Uterus (tissue), 2 donors: ENCODE results near the gene ALKBH8.

Experiments used
- POLR2A ChIP-seq, 2 donors: fragments of 450-650 bp; IDR thresholded peaks; one replicate each; pipeline ENCODE4 v1.6.1; 2016; ENCODE audit warnings: antibody characterized with exemption in 2 of 2, mild to moderate bottlenecking in 1 of 2, moderate library complexity in 1 of 2
- TF ChIP-seq, protein P1 (sequence below), 4 experiments: fragments of 200-600 bp in 2 of 4; fragments of 450-650 bp in 2 of 4; sonication (generic) in 2 of 4; IDR thresholded peaks; one replicate each; pipeline ENCODE4 v1.5.1; 2016 to 2019; ENCODE audit warnings: antibody characterized with exemption in 4 of 4, mild to moderate bottlenecking in 2 of 4, moderate library complexity in 1 of 4

DNA sequence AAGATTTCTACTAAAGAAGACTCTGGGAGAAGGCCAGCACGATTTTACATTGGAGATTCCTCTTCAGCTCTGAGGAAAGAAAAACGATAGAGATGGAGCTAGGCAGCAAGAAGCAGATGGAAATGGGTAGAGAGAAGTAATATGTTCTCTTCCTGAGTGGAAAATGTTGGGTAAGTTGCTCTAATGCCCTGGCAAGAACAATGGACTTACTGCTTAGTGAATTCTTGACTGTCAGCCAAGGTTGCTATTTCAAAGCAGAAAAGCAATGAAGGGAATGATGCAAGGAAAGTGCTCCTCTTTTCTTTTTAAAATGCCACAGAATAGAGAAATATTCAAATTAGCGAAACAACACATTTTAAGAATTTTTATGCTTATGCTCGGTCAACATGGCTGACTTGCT is 69.5 kb downstream of the ALKBH8 start:
- TF ChIP-seq, protein P1, sequence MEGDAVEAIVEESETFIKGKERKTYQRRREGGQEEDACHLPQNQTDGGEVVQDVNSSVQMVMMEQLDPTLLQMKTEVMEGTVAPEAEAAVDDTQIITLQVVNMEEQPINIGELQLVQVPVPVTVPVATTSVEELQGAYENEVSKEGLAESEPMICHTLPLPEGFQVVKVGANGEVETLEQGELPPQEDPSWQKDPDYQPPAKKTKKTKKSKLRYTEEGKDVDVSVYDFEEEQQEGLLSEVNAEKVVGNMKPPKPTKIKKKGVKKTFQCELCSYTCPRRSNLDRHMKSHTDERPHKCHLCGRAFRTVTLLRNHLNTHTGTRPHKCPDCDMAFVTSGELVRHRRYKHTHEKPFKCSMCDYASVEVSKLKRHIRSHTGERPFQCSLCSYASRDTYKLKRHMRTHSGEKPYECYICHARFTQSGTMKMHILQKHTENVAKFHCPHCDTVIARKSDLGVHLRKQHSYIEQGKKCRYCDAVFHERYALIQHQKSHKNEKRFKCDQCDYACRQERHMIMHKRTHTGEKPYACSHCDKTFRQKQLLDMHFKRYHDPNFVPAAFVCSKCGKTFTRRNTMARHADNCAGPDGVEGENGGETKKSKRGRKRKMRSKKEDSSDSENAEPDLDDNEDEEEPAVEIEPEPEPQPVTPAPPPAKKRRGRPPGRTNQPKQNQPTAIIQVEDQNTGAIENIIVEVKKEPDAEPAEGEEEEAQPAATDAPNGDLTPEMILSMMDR (IDR thresholded peaks at IDR 0.05) = no peak
- TF ChIP-seq POLR2A (IDR thresholded peaks at IDR 0.05) = no peak
